ENCODE results near the gene SLCO4A1. TPM values are rescaled to one million over a fixed set of nuclear protein-coding genes. Genes with fewer than 3 reads are reported as not detected.

The SLCO4A1 gene
- total and polyA plus RNA-seq, 2 of the 4 experiments (the other 2 are of a cell fraction), result 0.72 to 1.1 TPM

DNA sequence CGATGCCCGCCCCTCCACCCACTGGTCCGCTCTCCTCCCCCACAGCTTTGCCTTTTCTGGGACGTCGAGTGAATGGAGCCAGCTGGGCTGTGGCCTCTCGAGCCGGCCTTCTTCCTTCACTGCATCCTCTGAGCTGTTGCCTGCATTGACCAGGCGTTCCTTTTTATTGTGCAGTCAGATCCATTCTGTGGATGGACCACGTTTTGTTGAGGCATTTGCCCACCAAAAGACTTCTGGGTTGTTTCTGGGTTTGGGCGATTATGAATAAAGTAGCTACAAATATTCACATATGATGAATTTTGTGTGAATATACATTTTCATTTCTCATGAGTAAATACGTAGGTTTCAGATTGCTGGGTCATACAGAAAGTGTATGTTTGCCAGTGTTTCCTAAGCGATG lies 76.2 kb downstream of the SLCO4A1 start:
- Histone ChIP-seq H3K27me3 (ENCODE audit: control insufficient read depth, insufficient read depth, low read length) (peaks cover 2% of the 10 kb centered on the region; the same call in 1 of the 2 replicates), H3K4me3 (ENCODE audit: insufficient read depth, low read depth, low read length) (no peak overlapping the region), H3K4me2 (ENCODE audit: low read depth, low read length) (no peak overlapping the region), H2AFZ (replicated peaks; ENCODE audit: low read length, poor library complexity) (no peak overlapping the region), H3K4ac (ENCODE audit: low read depth, low read length) (no peak overlapping the region), H4K5ac (ENCODE audit: low read depth, low read length) (no peak overlapping the region), H3K18ac (ENCODE audit: low read depth, low read length) (no peak overlapping the region), H3K56ac (ENCODE audit: extremely low read depth, insufficient read depth, low read length) (no peak overlapping the region), H3K9me1 (ENCODE audit: insufficient read depth, low read length) (no peaks in the 10 kb centered on the region), H3K9me3 (ENCODE audit: control insufficient read depth, insufficient read depth, low read length) (peaks cover 6% of the 10 kb centered on the region; the same call in 1 of the 2 replicates), H2AK5ac (ENCODE audit: low read depth, low read length) (peak overlapping the region; percentile 63; the same call in 1 of the 2 replicates), H3K27ac (ENCODE audit: insufficient read depth, low read length) (no peak overlapping the region), H3K79me1 (ENCODE audit: low read depth in 1 of 2, low read length in 2 of 2) (peaks cover 0 to 9% of the 10 kb centered on the region in 2 experiments; a peak in 1 of 4 replicates), H3K4me1 (ENCODE audit: control insufficient read depth, insufficient read depth, low read length) (peaks cover 11% of the 10 kb centered on the region; the same call in 1 of the 2 replicates), H4K20me1 (ENCODE audit: insufficient read depth, low read length) (0 out of 2 replicates have a peak, but pooled peaks cover 2% of the 10 kb centered on the region), H3K14ac (replicated peaks; ENCODE audit: low read depth, low read length) (peak overlapping the region; percentile 67; the same call in 1 of the 2 replicates), H2BK5ac (ENCODE audit: low read depth, low read length, poor library complexity, severe bottlenecking) (no peak overlapping the region), H4K91ac (ENCODE audit: insufficient read depth, low read depth, low read length) (no peak overlapping the region), H2BK20ac (ENCODE audit: low read depth, low read length) (peak overlapping the region; percentile 65; the same call in 1 of the 2 replicates), H2AK9ac (replicated peaks; ENCODE audit: low read depth, low read length, poor library complexity) (no peak overlapping the region), H4K8ac (ENCODE audit: low read depth in 2 of 2, low read length in 2 of 2) (no peak overlapping the region), H3K23ac (ENCODE audit: low read depth, low read length) (no peak overlapping the region; the same call in 1 of the 2 replicates), H2BK120ac (ENCODE audit: low read depth, low read length) (no peak overlapping the region), H3K9ac (ENCODE audit: low read depth, low read length) (no peak overlapping the region), H2BK15ac (ENCODE audit: low read depth, low read length) (peak overlapping the region; percentile 71; the same call in 1 of the 3 replicates), H3K36me3 (ENCODE audit: control insufficient read depth, insufficient read depth, low read length) (no peaks in the 10 kb centered on the region)
- ATAC-seq (ENCODE audit: low read depth) (no peak), DNase-seq (no peak)
- in situ Hi-C loops (cut with MboI; ENCODE audit: low sequenced_read_pairs), result no loop called here
- TF ChIP-seq RAD21 (IDR thresholded peaks at IDR 0.05; ENCODE audit: low read length) (no peak), MXI1 (IDR thresholded peaks at IDR 0.05; ENCODE audit: borderline replicate concordance, low read depth, low read length) (no peak), FOS (IDR thresholded peaks at IDR 0.05; ENCODE audit: low read depth, low read length) (no peak), NFE2L2 (IDR thresholded peaks at IDR 0.05; ENCODE audit: low read depth, low read length) (no peak), SMC3 (IDR thresholded peaks at IDR 0.05; ENCODE audit: low read depth, low read length) (no peak), MAFK (IDR thresholded peaks at IDR 0.05; ENCODE audit: low read depth, low read length) (no peak), MAZ (IDR thresholded peaks at IDR 0.05; ENCODE audit: borderline replicate concordance, low read depth, low read length) (no peak), POLR2A (IDR thresholded peaks at IDR 0.05; ENCODE audit: low read depth, low read length) (no peak), RCOR1 (IDR thresholded peaks at IDR 0.05; ENCODE audit: insufficient replicate concordance, low read length) (no peak), RFX5 (IDR thresholded peaks at IDR 0.05; ENCODE audit: low read depth, low read length) (no peak), CEBPB (IDR thresholded peaks at IDR 0.05; ENCODE audit: low read depth, low read length) (no peak), BHLHE40 (IDR thresholded peaks at IDR 0.05; ENCODE audit: low read depth, low read length) (no peak)
- TF ChIP-seq, protein P1, sequence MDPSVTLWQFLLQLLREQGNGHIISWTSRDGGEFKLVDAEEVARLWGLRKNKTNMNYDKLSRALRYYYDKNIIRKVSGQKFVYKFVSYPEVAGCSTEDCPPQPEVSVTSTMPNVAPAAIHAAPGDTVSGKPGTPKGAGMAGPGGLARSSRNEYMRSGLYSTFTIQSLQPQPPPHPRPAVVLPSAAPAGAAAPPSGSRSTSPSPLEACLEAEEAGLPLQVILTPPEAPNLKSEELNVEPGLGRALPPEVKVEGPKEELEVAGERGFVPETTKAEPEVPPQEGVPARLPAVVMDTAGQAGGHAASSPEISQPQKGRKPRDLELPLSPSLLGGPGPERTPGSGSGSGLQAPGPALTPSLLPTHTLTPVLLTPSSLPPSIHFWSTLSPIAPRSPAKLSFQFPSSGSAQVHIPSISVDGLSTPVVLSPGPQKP (IDR thresholded peaks at IDR 0.05; ENCODE audit: borderline replicate concordance, low read depth, low read length), result no peak
- TF ChIP-seq, protein P2, sequence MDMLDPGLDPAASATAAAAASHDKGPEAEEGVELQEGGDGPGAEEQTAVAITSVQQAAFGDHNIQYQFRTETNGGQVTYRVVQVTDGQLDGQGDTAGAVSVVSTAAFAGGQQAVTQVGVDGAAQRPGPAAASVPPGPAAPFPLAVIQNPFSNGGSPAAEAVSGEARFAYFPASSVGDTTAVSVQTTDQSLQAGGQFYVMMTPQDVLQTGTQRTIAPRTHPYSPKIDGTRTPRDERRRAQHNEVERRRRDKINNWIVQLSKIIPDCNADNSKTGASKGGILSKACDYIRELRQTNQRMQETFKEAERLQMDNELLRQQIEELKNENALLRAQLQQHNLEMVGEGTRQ (IDR thresholded peaks at IDR 0.05; ENCODE audit: low read depth, low read length), result no peak
- no TSS peak for BruUV-seq (replicated peaks)
- dilution Hi-C loops (cut with HindIII; ENCODE audit: low sequenced_read_pairs, unreplicated experiment), result no loop called here
- CTCF ChIA-PET, result no interaction called here
- WGBS, 2 experiments (ENCODE audit: extremely low coverage in 2 of 2, insufficient read length in 1 of 2), result no CpG with 5 or more reads among the region's 12 CpGs
- POLR2A ChIA-PET (ENCODE audit: unreplicated experiment), result no interaction called here
- intact Hi-C loops (cut with micrococcal nuclease), result no loop called here

Data from IMR-90 (cell line).